NK-92 treated with Interleukin-12 subunit alpha and Interleukin-12 subunit beta, amount 100 ng/mL, for 24 hours (cell line): Measurements from ENCODE around the gene BAIAP2L2.
"Not testable (repeated sequence)": the region's sequence is repeated elsewhere in the genome, so short reads cannot be mapped to it uniquely, and the experiment has no call there.

ENCODE experiments used
- DNase-seq: peaks from one replicate; lab custom pipeline; 2025; lab: John Stamatoyannopoulos, UW

The BAIAP2L2 gene, protein sequence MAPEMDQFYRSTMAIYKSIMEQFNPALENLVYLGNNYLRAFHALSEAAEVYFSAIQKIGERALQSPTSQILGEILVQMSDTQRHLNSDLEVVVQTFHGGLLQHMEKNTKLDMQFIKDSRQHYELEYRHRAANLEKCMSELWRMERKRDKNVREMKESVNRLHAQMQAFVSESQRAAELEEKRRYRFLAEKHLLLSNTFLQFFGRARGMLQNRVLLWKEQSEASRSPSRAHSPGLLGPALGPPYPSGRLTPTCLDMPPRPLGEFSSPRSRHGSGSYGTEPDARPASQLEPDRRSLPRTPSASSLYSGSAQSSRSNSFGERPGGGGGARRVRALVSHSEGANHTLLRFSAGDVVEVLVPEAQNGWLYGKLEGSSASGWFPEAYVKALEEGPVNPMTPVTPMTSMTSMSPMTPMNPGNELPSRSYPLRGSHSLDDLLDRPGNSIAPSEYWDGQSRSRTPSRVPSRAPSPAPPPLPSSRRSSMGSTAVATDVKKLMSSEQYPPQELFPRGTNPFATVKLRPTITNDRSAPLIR

DNA sequence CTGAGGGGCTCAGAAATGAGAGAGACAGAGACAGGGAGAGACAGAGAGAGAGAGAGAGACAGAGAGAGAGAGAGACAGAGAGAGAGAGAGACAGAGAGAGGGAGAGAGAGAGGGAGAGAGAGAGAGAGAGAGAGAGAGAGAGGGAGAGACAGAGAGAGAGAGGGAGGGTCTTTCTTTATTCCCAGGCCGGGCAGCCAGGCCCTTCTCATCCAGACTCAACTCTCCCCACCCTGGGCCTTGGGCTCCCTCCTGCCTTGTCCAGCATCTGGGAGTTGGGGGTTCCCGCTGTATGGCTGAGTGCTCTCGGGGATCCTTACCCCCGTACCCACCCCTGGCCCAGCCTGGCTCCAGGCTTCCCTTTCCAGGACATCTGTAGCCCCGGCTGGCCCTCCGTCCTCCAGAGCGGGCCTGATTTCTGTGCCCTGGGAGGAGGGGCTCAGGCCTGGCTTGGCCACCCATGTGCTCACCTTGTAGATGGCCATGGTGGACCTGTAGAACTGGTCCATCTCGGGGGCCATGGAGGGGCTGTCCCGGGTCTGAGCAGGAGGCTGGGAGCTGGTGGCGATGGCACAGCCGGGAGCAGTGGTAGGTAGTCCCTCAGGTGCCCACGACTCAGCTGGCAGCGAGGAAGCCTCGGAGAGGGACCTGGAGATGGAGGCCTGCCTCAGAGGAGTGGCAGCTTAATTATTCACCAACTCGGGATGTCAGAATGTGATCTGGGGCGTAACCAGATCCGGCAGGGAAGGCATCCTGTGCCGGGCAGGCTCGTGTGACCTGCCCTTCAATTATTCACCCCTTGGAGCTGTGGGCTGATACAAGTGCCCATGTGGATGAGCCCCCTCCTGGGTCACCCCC is at the start of gene BAIAP2L2:
TSS of gene BAIAP2L2 (minus strand) at position 677 of the 855 bp plus-strand sequence. CDS start at position 518, 159 bp downstream.
- no peak for DNase-seq

DNA sequence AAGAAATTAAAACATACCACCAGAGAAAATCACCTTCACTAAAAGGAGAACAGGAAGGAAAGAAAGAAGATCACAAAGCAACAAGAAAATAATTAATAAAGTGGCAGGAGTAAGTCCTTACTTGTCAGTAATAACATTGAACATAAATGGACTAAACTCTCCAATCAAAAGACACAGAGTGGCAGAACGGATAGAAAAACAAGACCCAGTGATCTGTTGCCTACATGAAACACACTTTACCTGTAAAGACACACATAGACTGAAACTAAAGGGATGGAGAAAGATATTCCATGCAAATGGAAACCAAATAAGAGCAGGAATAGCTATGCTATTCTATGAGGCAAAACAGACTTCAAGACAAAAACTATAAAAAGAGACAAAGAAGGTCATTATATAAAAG is 45.2 kb upstream of the BAIAP2L2 start:
- DNase-seq = no peak

DNA sequence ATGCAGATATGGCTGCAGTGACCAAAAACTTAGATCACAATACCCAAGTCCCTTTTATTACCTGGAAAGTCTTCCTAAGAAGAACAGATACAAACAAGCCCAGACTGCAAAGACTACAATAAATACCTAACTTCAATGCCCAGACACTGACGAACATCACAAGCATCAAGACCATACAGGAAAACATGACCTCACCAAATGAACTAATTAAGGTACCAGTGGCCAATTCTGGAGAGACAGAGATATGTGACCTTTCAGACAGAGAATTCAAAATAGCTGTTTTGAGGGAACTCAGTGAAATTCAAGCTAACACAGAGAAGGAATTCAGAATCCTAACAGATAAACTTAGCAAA is 44.1 kb upstream of the BAIAP2L2 start:
- DNase-seq = not testable (repeated sequence)

DNA sequence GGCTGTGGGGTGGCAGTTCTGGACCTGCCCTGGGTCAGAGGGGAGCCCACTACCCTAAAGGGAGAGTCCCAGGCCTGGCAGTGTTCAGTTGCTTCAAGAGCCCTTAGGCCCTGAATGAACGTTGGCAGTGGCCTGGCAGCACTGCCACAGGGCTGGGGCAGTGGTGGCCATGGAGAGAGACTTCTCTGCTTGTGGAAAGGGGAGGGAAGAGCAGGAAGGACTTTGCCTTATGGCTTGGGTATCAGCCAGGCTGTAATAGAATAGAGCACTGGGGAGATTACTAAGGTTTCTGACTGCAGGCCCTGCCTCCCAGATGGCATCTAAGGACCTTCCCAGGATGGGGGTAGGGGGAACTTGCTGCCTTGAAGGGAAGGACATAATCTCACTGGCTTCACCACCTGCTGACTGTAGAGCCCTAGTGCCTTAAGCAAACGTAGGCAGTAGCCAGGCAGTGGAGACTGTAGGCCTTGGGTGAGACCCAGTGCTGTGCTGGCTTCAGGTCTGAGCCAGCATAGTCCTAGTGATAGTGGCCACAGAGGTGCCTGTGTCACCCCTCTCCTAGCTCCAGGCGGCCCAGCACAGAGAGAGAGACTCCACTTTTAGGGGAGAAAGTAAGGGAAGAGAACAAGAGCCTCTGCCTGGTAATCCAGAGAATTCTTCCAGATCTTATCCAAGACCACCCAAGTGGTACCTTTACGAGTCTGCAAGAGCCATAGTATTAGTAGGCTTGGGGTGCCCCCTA is 43.5 kb upstream of the BAIAP2L2 start:
- no peak for DNase-seq

DNA sequence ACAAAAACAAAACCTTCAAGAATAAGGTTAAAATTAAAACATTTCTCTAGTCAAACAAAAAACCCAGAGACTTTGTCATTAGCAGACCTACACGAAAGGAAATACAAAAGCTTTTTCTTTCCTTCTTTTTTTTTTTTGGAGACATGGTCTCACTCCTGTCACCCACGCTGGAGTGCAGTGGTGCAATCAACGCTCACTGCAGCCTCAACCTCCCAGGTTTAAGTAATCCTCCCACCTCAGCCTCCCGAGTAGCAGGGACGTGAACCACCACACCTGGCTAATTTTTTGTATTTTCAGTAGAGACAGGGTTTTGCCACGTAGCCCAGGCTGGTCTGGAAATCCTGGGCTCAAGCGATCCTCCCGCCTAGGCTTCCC is 40.6 kb upstream of the BAIAP2L2 start:
- no peak for DNase-seq

DNA sequence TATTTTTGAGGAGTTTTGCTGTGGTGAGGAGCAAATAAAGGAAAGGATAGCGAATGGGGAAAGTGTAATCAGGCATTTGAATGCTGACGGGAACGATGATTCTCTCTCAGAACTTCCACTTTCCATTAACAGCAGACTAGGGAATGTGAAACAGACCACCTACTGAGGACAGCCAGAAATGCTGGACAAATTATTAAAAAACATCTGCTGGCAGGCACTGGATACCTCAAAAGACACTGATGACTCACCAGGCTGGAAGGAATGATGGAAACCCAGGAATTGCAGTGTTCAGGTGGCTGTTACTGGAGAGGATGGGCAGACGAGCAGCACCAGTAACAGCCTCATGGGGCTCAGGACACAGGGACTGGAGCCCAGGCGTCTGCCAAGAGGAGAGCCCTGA is 37.8 kb upstream of the BAIAP2L2 start:
- DNase-seq = no peak

DNA sequence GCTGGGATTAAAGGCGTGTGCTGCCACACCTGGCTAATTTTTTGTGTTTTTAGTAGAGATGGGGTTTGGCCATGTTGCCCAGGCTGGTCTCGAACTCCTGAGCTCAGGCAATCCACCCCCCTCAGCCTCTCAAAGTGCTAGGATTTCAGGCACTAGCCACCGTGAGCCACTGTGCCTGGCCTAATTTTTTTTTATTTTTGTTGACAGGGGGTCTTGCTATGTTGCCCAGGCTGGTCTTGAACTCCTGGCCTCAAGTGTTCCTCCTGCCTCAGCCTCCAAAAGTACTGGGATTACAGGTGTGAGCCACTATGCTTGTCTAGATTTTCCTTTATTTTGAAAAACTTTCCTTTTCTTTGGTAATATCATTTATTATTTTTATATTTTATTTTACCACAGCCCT is 35.7 kb upstream of the BAIAP2L2 start:
- not testable (repeated sequence) for DNase-seq

DNA sequence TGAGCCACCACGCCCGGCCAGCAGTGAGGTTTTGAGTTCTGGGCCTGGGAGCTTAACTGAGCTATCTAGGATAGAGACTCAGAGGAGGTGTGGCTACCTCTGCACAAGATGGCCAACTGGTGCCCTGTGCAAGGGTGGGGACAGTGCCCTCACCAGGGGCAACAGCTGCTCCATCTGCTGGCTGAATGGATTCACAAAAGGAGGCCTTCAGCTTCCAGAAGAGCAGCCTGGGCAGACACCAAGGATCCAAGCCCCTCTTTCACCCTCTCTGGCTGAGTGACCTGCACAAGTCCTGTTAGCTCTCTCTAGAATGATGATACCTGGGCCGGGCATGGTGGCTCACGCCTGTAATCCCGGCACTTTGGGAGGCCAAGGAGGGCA is 33.5 kb upstream of the BAIAP2L2 start:
- DNase-seq = no peak

DNA sequence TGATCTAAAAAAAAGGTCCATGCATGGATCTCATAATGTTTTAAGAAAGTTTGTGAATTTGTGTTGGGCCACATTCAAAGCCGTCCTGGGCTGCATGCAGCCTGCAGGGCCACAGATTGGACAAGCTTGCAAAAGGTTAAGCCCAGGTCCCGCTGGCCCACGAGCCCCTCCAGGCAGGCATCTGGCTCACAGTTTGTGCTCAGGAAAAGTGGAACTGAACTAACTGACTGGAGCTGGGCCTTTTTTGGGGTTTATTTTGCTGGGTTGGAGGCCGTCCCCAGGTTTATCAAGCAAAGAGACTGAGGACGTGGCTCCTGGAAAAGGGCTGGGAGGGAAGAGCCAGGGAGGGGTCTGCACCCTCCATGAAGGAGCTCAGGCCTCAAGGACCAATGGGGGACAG is 32.1 kb upstream of the BAIAP2L2 start:
- no peak for DNase-seq

DNA sequence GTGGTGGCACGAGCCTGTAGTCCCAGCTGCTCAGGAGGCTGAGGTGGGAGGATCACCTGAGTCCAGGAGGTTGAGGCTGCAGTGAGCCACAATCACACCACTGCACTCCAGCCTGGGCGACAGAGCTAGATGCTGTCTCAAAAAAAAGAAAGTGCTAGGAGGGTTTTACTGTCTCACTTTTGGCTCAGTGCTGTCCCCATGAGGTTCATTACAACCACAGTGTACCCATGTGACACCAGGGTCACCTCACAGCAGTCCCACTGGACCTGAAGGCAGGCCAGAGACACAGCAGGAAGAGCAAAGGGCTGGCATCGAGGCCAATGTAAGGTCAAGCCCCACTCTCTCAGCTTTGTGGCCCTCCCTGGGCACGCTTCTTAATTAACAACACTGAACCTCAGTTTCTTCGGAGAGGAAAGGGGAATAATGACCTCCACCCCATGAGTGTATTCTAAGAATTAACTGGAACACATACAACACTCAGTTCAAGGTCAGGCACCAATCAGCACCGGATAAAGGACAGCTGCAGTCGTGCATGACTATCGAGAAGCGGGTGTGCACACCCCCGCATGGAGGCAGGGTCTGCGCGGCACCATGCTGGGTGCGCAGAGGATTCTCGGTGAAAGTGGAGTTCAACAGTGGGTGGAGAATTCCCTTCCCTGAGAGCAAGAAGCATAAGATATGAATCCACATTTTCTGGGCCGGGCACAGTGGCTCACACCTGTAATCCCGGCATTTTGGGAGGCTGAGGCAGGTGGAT is 30.9 kb upstream of the BAIAP2L2 start:
- no peak for DNase-seq

DNA sequence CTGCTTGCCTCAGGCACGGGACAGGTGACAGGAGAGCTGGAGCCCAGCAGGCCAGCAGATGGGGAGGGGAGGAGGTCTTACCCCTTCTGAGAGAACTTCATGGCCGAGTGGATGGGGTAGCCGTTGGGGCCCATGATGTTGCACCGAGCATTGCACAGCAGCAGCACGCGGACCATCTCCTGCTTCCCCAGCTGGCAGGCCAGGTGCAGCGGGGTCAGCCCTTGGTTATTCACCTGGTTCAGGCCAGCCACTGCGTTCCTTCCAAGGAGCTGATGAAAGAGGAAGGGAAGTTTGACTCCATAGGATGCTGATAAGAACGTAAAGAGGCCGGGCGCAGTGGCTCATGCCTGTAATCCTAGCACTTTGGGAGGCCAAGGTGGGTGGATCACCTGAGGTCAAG is 29.4 kb upstream of the BAIAP2L2 start:
- DNase-seq = no peak

DNA sequence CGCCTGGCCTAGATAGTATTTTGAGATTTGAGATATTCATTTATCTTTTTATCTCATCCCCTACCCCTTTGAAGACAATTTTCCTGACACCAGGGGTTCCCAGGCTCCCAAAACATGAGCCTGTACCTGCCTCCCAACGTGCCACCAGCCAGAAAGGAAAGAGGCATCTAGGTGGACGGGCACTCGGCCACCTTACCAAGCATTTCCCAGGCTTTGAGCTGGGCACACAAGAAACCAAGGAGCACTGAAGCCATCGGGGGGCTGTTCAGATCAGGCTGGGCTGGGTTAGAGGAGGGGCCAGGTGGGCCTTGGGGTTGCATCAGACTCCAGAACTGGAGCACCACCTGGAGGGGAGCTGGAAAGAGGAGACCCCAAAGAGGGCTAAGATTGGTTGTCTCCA is 28.5 kb upstream of the BAIAP2L2 start:
- no peak for DNase-seq

DNA sequence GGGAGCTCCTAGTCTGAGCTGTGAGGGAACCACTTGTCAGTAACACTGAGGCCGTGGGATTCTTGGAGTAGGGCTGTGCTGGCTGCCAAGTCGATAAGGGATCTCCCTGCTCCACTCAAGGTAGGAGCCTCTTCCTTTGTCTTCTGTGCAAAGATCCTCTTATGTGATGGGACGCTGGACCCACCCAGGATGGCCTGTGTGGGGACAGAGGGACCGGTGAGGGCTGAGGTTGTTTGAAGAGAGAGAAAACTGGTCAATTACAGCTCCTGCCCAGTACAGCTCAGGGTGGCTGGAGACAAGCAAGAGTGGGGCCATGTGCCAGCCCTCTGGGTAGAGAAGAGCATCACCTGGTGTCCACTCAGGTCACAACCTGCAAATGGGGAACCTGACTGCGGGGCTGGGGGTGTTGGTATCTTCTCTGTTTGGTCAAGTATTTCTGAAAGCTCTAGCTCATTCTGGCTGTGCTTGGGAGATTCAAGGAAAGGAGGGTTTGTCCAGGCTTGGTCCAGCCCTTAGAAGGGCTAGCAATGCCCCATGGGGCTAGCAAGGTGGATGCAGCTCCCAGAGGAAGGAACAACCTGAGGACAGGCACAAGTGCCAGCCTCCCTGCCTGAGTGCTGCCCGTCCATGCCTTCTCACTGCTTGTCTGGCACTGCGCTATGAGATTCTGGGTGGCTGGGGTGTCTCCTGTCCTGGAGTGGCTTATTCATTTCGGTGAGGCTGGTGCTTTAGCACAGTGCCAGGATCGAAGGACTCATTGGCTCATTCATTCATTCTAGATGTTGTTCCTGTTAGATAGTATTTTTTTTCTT is 27.6 kb upstream of the BAIAP2L2 start:
- no peak for DNase-seq

DNA sequence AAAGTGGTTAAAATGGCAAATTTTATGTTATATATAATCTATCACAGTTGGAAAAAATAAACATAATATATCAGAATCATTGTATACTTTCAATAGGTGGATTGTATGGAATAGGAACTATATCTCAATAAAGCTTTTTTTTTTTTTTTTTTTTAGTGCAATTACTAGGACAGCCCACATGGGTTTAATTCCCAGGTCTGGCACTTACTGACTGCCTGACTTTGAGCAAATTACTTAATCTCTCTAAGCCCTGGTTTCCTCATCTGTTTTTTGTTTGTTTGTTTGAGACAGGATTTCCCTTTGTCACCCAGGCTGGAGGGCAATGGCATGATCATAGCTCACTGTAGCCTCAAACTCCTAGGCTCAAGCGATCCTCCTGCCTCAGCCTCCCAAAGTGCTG is 26.1 kb upstream of the BAIAP2L2 start:
- no peak for DNase-seq

DNA sequence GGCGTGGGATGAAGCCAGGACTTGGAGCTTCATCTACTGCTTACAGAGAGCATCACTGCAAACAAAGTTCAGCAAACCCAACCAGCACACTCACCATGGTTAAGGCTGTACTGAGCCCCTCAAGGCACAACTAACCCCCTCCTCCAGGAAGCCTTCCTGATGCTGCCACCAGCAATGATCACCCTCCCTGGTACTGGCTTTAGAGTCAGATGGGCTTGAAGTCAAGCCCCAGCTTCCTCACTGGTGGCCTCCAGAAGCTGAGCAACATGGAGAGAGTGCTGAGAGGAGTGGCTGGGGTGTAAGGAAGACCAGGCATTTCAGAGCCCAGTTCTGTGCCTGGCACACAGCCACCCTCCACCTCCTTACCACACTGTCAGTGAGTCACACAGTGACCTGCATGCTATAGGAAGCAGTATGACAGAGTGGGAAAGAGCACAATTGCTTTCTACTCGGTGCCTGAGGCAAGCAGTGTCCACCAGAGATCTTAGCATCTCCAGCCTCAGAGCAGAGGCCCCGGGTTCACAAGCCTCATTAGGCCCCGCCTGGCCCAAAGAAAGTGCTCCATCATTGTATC is 24.7 kb upstream of the BAIAP2L2 start:
- DNase-seq = no peak

DNA sequence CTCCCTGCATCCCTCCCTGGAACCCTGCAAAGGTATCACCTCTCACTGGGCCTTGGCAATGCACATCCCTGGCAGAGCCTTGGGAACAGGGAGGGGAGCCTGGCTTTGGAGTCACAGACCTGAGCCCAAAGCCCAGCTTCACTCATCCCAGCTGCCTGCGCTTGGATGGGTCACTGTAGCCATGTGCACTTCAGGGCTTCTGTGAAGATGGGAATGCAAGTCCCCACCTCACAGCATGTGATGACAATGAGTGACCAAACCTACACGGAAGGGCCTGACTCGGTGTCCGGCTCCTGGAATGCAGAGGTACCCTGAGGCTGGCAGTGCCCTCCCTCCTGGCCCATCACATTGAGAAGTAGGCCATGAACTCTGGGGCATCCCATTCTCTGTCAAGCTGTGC is 22.8 kb upstream of the BAIAP2L2 start:
- no peak for DNase-seq

DNA sequence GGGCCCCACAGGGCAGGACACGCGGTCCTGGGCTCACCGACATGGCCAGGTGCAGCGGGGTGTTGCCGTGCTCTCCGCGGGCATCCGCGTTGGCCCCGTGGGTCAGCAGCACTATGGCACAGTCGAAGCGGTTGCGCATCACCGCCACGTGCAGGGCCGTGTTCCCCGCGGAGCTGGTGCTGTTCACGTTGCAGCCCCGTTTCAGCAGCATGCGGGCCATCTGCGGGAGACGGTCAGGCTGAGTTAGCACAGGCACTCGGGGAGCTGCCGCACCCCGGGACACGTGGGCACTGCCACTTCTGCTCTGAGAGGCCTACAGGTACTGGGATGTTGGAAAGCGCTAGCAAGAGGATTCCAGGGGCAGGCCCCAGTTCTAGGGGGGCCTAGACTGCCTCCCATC is 22.3 kb upstream of the BAIAP2L2 start:
- no peak for DNase-seq

DNA sequence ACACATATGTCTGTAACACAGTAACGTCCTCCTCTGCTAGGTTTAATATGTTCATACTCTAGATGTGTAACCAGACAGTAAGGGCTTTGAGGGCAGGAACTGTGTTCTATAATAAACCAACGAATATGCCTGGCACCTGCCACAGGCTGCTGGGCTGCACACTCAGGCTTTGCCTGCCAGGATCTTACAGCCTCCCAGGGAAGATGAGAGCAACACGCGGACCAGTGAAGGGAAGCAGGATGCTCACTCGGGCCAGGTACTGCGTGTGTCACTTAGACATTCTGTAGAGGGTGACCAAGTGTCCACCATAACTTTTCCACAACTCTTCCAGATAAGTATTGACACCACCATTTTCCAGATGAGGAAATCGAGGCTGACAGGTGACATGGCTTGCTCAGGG is 21.7 kb upstream of the BAIAP2L2 start:
- DNase-seq = no peak

DNA sequence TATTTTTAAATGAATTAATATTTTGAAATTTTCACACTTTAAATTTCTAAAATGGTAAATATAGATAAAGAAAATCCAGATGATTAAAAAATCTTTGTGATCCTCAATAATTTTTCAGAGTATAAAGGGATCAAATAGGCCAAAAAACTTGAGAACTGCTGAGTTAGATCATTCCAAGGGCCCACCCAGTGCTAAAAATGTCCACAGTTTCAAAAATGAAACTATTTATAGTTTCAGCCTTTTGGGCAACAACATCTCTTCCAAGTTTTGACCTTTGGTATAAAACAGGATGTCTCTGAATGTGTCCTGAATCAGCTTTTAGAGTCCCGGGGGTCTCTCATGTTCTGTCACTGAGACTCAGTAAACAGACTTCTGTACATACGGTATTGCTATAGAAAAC is 20.9 kb upstream of the BAIAP2L2 start:
- DNase-seq = no peak

DNA sequence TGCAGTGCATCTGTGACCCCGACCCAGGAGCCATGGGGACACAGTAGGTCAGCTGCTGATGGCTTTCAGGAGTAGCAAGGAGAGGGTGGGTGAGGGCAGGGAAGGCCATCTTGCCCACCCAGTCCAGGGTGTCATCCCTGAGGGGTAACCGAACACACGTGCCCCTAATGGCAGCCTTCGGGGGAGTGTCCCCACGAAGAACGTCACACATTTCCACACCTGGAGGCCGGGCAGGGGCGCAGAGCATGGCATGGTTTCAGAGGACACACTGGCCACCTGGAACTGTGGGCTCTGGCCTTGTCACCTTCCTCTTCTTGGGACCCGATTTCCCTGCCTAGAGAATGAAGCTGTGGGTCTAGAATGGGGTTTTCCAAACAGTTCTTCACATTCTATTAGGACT is 19.4 kb upstream of the BAIAP2L2 start:
- no peak for DNase-seq

DNA sequence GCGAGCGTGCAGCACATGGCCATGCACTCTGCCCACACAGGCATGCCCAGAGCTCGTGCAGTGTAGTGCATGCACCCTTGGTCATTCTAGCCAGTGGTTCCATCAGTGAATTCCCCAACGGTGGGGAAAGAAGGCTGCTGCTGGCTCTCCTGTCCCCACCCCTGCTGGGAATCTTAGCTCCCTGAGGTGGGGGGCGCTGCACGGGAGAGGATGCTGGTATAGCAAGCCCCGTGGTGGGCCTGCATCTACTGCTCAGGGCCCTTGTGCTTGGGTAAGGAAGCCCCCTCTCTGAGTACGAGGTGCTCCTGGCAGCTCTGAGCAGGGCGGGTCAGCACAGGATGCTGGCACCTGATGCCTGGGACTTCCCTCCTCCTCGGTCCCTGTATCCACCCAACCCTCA is 18.5 kb upstream of the BAIAP2L2 start:
- no peak for DNase-seq
